ENCODE data around the gene CALML6.

DNA sequence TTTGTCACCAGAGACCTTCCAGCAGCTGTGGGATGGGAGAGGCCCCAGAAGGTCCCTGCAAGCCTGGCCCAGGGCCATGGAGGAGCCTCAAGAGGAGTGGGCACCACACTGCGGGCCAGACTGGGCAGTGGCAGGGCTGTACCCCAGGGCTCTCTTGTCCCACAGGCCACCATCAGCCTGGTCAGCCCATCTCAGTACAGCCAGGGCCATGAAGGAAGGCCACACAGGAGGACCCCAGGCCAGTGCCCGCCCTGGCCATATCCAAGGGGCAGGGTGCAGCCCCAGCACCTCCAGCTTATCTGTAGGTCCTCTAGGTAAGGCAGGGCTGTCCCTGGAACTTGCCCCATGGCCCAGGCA, 21.1 kb upstream of the CALML6 start:
- TF ChIP-seq, protein P1, sequence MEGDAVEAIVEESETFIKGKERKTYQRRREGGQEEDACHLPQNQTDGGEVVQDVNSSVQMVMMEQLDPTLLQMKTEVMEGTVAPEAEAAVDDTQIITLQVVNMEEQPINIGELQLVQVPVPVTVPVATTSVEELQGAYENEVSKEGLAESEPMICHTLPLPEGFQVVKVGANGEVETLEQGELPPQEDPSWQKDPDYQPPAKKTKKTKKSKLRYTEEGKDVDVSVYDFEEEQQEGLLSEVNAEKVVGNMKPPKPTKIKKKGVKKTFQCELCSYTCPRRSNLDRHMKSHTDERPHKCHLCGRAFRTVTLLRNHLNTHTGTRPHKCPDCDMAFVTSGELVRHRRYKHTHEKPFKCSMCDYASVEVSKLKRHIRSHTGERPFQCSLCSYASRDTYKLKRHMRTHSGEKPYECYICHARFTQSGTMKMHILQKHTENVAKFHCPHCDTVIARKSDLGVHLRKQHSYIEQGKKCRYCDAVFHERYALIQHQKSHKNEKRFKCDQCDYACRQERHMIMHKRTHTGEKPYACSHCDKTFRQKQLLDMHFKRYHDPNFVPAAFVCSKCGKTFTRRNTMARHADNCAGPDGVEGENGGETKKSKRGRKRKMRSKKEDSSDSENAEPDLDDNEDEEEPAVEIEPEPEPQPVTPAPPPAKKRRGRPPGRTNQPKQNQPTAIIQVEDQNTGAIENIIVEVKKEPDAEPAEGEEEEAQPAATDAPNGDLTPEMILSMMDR (IDR thresholded peaks at IDR 0.05 in 4 of 5, conservative IDR thresholded peaks at IDR 0.05 in 1 of 5) = no peak
- no peak for TF ChIP-seq POLR2A (IDR thresholded peaks at IDR 0.05)

Measured in gastrocnemius medialis (tissue), 4 donors.